Endothelial cell (in vitro differentiated cells): ENCODE data around the gene TMEM87B. TPM values are rescaled to one million over a fixed set of nuclear protein-coding genes. Genes with fewer than 3 reads are reported as not detected.
"Not testable (repeated sequence)": the region's sequence is repeated elsewhere in the genome, so short reads cannot be mapped to it uniquely, and the experiment has no call there.

ENCODE experiments used
- DNase-seq: peaks from one replicate; pipeline ENCODE4 v3.0.0; 2021; ENCODE audit warnings: low spot score
- H3K27ac Mint-ChIP-seq: one replicate; pipeline ENCODE4 v1.8.0; 2021; ENCODE audit warnings: mixed read lengths, inconsistent platforms; ENCODE audit not compliant: unreplicated experiment
- H3K27me3 Mint-ChIP-seq: one replicate; pipeline ENCODE4 v1.8.0; 2021; ENCODE audit warnings: mild to moderate bottlenecking, moderate library complexity, mixed read lengths, inconsistent platforms; ENCODE audit not compliant: unreplicated experiment
- H3K36me3 Mint-ChIP-seq: one replicate; pipeline ENCODE4 v1.8.0; 2021; ENCODE audit warnings: mild to moderate bottlenecking, low read depth, mixed read lengths, inconsistent platforms; ENCODE audit not compliant: unreplicated experiment
- H3K4me1 Mint-ChIP-seq: one replicate; pipeline ENCODE4 v1.8.0; 2021; ENCODE audit warnings: mild to moderate bottlenecking, mixed read lengths, inconsistent platforms; ENCODE audit not compliant: unreplicated experiment
- H3K4me3 Mint-ChIP-seq: one replicate; pipeline ENCODE4 v1.8.0; 2021; ENCODE audit warnings: mild to moderate bottlenecking, mixed read lengths, inconsistent platforms; ENCODE audit not compliant: unreplicated experiment
- H3K9me3 Mint-ChIP-seq: one replicate; pipeline ENCODE4 v1.8.0; 2021; ENCODE audit warnings: mixed read lengths, inconsistent platforms; ENCODE audit not compliant: unreplicated experiment
- total RNA-seq: library from RNA; stranded (reverse); fragmentation: NEBNext Ultra II Directional; extraction: Animal tissue kit (Norgen Biotek cat#: 25700); gene quantifications from one replicate; pipeline ENCODE4 v1.2.1, GENCODE V29; 2021; ENCODE audit not compliant: unreplicated experiment
- TF ChIP-seq, protein P1 (sequence below): fragments of 200-600 bp; sonication (generic); IDR thresholded peaks from one replicate; pipeline ENCODE4 v1.5.0; 2021; ENCODE audit warnings: antibody characterized with exemption; ENCODE audit not compliant: unreplicated experiment

TMEM87B gene
- total RNA-seq, 1 donor from 2014 or later = 22.6 TPM

DNA sequence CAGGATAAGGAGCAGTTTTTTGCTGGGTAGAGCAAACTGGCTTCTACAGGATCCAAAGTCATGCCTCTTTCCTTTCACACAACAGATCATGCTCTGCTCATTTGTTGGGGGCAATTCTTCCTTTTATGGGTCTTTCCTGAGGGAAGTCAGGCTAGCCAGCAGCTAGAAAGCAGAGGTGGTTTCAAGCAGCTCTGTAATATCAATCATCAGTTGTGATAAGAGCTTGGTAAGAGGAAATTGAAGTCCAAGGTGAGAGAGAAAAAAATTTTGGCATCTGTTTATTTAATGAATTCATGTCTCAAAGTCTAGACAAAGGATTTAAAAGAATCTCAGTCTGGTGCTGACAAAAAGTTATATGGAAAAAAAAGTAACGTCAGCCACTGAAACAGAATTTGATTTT lies 6.2 kb downstream of the TMEM87B start:
- peaks cover 41% of the 10 kb centered on the region for H3K36me3 Mint-ChIP-seq
- no peaks in the 10 kb centered on the region for H3K9me3 Mint-ChIP-seq
- DNase-seq = no peak
- TF ChIP-seq, protein P1, sequence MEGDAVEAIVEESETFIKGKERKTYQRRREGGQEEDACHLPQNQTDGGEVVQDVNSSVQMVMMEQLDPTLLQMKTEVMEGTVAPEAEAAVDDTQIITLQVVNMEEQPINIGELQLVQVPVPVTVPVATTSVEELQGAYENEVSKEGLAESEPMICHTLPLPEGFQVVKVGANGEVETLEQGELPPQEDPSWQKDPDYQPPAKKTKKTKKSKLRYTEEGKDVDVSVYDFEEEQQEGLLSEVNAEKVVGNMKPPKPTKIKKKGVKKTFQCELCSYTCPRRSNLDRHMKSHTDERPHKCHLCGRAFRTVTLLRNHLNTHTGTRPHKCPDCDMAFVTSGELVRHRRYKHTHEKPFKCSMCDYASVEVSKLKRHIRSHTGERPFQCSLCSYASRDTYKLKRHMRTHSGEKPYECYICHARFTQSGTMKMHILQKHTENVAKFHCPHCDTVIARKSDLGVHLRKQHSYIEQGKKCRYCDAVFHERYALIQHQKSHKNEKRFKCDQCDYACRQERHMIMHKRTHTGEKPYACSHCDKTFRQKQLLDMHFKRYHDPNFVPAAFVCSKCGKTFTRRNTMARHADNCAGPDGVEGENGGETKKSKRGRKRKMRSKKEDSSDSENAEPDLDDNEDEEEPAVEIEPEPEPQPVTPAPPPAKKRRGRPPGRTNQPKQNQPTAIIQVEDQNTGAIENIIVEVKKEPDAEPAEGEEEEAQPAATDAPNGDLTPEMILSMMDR = no peak
- peaks cover 3% of the 10 kb centered on the region for H3K27me3 Mint-ChIP-seq
- peaks cover 56% of the 10 kb centered on the region for H3K4me1 Mint-ChIP-seq
- no peak overlapping the region for H3K27ac Mint-ChIP-seq
- H3K4me3 Mint-ChIP-seq = no peak overlapping the region

DNA sequence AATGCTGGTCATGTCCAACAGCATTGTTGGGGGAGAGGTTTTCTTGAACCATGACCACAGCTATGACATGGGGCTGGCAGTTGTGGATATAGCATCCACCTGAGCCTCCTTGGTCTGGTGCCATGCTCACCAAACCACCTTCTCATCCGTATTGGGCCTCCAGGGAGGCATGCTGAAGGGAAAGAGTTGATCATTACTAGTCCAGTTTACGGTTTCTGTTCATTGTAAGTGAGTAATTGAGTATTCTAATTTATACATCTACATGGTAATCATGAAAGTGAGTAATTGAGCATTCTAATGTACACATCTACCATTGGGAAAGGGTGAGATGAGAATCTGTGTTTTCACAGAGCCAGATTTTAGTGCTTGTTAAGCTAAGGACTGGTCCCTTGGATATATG lies 6.8 kb downstream of the TMEM87B start:
- TF ChIP-seq, protein P1 = no peak
- Mint-ChIP-seq H3K4me1 (peaks cover 50% of the 10 kb centered on the region), H3K27ac (no peak overlapping the region), H3K27me3 (peaks cover 2% of the 10 kb centered on the region), H3K9me3 (no peaks in the 10 kb centered on the region), H3K4me3 (no peak overlapping the region), H3K36me3 (peaks cover 42% of the 10 kb centered on the region)
- DNase-seq = no peak

- Mint-ChIP-seq H3K4me3 (peak overlapping the region; percentile 6), H3K36me3 (peaks cover 46% of the 10 kb centered on the region), H3K4me1 (peaks cover 42% of the 10 kb centered on the region), H3K27me3 (peaks cover under 1% of the 10 kb centered on the region), H3K9me3 (no peaks in the 10 kb centered on the region), H3K27ac (no peak overlapping the region)
- TF ChIP-seq, protein P1 = no peak
- DNase-seq = no peak
Observed at GRCh38 chr2:112062894-112063293, 7.8 kb downstream of the TMEM87B start.

DNA sequence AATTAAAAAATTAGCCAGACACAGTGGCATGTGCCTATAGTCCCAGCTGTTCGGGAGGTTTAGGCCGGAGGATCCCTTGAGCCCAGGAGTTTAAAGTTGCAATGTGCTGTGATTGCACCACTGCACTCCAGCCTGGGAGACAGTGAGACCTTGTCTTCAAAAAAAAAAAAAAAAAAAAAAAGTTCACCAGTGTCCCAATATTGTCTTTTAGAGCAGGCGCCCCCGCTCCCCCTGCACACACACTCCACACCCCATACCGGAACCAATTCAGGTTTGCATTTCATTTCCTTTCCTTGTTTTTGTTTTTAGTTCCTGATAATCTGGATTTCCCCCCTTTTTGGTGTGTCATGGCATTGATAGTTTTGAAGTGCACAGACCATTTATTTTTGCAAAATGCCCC lies 10.4 kb downstream of the TMEM87B start:
- Mint-ChIP-seq H3K36me3 (peaks cover 53% of the 10 kb centered on the region), H3K27ac (no peak overlapping the region), H3K4me3 (peak overlapping the region; percentile 4)

DNA sequence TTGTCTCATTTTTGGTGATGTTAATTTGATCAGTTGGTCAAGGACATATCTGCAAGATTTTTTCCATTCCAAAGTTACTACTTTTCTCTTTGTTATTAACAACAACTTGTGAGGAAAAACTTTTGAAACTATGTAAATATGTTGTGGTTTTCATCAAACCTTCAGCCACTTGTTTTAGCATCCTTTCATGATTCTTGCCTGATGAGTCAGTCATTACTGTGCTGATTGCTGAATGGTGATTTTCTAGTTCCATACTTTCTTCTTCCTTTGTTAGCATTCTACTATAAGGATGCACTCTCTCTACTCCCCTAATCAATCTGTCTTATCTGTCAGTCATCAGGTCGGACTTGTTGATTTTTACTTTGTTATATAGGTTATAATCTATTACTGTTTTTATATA lies 10.9 kb downstream of the TMEM87B start:
- Mint-ChIP-seq H3K9me3 (no peaks in the 10 kb centered on the region), H3K36me3 (peaks cover 54% of the 10 kb centered on the region), H3K4me3 (peak overlapping the region; percentile 4), H3K4me1 (peaks cover 23% of the 10 kb centered on the region), H3K27me3 (no peaks in the 10 kb centered on the region), H3K27ac (no peak overlapping the region)
- DNase-seq = no peak
- TF ChIP-seq, protein P1 = no peak

More for the DNA sequence above, 10.4 kb downstream of the TMEM87B start:
- Mint-ChIP-seq H3K4me1 (peaks cover 23% of the 10 kb centered on the region), H3K9me3 (no peaks in the 10 kb centered on the region), H3K27me3 (no peaks in the 10 kb centered on the region)
- TF ChIP-seq, protein P1 = no peak
- no peak for DNase-seq

DNA sequence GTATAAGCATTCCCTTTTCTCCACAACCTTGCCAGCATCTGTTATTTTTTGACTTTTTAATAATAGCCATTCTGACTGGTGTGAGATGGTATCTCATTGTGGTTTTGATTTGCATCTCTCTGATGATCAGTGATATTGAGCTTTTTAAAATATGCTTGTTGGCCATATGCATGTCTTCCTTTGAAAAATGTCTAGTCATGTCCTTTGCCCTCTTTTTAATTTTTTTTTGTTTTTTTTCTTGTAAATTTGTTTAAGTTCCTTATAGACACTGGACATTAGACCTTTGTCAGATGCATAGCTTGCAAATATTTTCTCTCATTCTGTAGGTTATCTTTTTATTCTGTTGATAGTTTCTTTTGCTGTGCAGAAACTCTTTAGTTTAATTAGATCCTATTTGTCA lies 14.7 kb downstream of the TMEM87B start:
- DNase-seq, H3K4me3 Mint-ChIP-seq, H3K27me3 Mint-ChIP-seq, H3K9me3 Mint-ChIP-seq, H3K27ac Mint-ChIP-seq: not testable (repeated sequence)
- Mint-ChIP-seq H3K4me1 (peaks cover 13% of the 10 kb centered on the region), H3K36me3 (peaks cover 56% of the 10 kb centered on the region)
